K562 (cell line): ENCODE results near the gene NSF. TPM values are rescaled to one million over a fixed set of nuclear protein-coding genes. Genes with fewer than 3 reads are reported as not detected.

Source experiments
- ATAC-seq: fragments of 200-7000 bp; cut with Tn5 transposase; 3 replicates; pipeline ENCODE4 v1.9.1; 2020; ENCODE audit warnings: moderate library complexity
- BruUV-seq: library from RNA; stranded (reverse); fragments of 400-500 nt; replicated peaks from 2 replicates; lab custom pipeline; 2021; lab: Mats Ljungman, UMichigan
- CTCF ChIA-PET: fragments of 300-600 bp; formaldehyde crosslinking; extraction: SDS; loops from one replicate; lab custom pipeline; 2021; ENCODE audit warnings: low intra/inter-chr PET ratio; lab: Yijun Ruan, JAX
- POLR2A ChIA-PET: fragments of 300-600, 350-650 bp; sonication (Branson Sonifier 250); formaldehyde crosslinking; extraction: SDS; loops from one replicate; lab custom pipeline; 2021; ENCODE audit warnings: antibody characterized with exemption, inconsistent platforms; lab: Yijun Ruan, JAX
- DNase-seq, 4 experiments: peaks; one replicate each; pipeline versions ENCODE4 v3.0.0 to v3.0.0-alpha.2; 2011 to 2018; ENCODE audit warnings: low spot score in 3 of 4, mixed read lengths in 3 of 4; ENCODE audit errors: extremely low read depth in 1 of 4
- FAIRE-seq: peaks from 2 replicates; lab custom pipeline; 2011; peaks lifted over from hg19 to GRCh38; lab: Jason Lieb, UNC
- H2AFZ ChIP-seq: 2 replicates; pipeline ENCODE4 v1.6.0; 2011; ENCODE audit warnings: low read depth, low read length, control low read depth, inconsistent platforms
- H3K27ac ChIP-seq: fragments of 200-600 bp; 3 replicates; pipeline ENCODE4 v1.8.0; 2011; ENCODE audit warnings: low read depth, mild to moderate bottlenecking, control low read depth, inconsistent platforms, low read length, moderate library complexity, mixed read lengths; ENCODE audit errors: extremely low read depth
- H3K27me3 ChIP-seq, 2 experiments: fragments of 300-600 bp in 1 of 2; 2 replicates in 1 of 2; 3 replicates in 1 of 2; pipeline versions ENCODE4 v1.6.0 to v1.8.0; 2011; ENCODE audit warnings: inconsistent platforms in 2 of 2, low read length in 2 of 2, mild to moderate bottlenecking in 1 of 2, mixed read lengths in 1 of 2, moderate library complexity in 1 of 2; ENCODE audit not compliant: control insufficient read depth in 2 of 2, insufficient read depth in 2 of 2
- H3K36me3 ChIP-seq: fragments of 300-600 bp; 3 replicates; pipeline ENCODE4 v1.8.0; 2011; ENCODE audit warnings: mild to moderate bottlenecking, low read length, inconsistent platforms; ENCODE audit not compliant: control insufficient read depth, insufficient read depth
- H3K4me1 ChIP-seq, 2 experiments: fragments of 200-600 bp in 1 of 2; replicated peaks in 1 of 2; 2 replicates in 1 of 2; 3 replicates in 1 of 2; pipeline versions ENCODE4 v1.5.1 to v1.8.0; 2011; ENCODE audit warnings: inconsistent platforms in 2 of 2, low read length in 2 of 2, mild to moderate bottlenecking in 1 of 2, mixed read lengths in 1 of 2, moderate library complexity in 1 of 2; ENCODE audit not compliant: control insufficient read depth in 2 of 2, insufficient read depth in 2 of 2
- H3K4me2 ChIP-seq: 2 replicates; pipeline ENCODE4 v1.6.1; 2011; ENCODE audit warnings: low read length, control low read depth, inconsistent platforms, mixed read lengths; ENCODE audit not compliant: insufficient read depth
- H3K4me3 ChIP-seq: fragments of 200-600 bp; sonication (generic), shearing (Covaris generic); 2 replicates; pipeline ENCODE4 v1.5.1; 2016; ENCODE audit warnings: control low read depth, inconsistent platforms
- H3K79me2 ChIP-seq: fragments of 200-600 bp; 3 replicates; pipeline ENCODE4 v1.8.0; 2011; ENCODE audit warnings: low read length, inconsistent platforms; ENCODE audit not compliant: control insufficient read depth, insufficient read depth
- H3K9ac ChIP-seq, 2 experiments: 2 replicates each; pipeline versions ENCODE4 v1.6.0 to v1.6.1; 2011; ENCODE audit warnings: low read depth in 2 of 2, low read length in 2 of 2, control low read depth in 1 of 2, inconsistent platforms in 1 of 2, mild to moderate bottlenecking in 1 of 2, mixed read lengths in 1 of 2; ENCODE audit not compliant: insufficient read depth in 1 of 2
- H3K9me1 ChIP-seq: one replicate; pipeline ENCODE4 v1.6.0; 2011; ENCODE audit warnings: inconsistent platforms, mild to moderate bottlenecking, low read length, moderate library complexity; ENCODE audit not compliant: control insufficient read depth, insufficient read depth
- H3K9me3 ChIP-seq: replicated peaks from 2 replicates; pipeline ENCODE4 v1.5.1; 2011; ENCODE audit warnings: low read depth, low read length, inconsistent platforms; ENCODE audit not compliant: control insufficient read depth, insufficient read depth
- H4K20me1 ChIP-seq: replicated peaks from 2 replicates; pipeline ENCODE4 v1.6.1; 2011; ENCODE audit warnings: low read length, inconsistent platforms, mixed read lengths; ENCODE audit not compliant: control insufficient read depth, insufficient read depth
- ARID1B ChIP-seq: fragments of 450-650 bp; IDR thresholded peaks from 2 replicates; pipeline ENCODE4 v1.6.1; 2016; ENCODE audit warnings: antibody characterized with exemption, mild to moderate bottlenecking, inconsistent platforms
- ATF1 ChIP-seq, 2 experiments: fragments of 450-650 bp in 1 of 2; IDR thresholded peaks; 2 replicates each; pipeline ENCODE4 v1.6.1; 2016; ENCODE audit warnings: missing compliant biosample characterization in 1 of 2, missing genetic modification characterization in 1 of 2
- BDP1 ChIP-seq: IDR thresholded peaks from 3 replicates; pipeline ENCODE4 v1.6.1; 2011; ENCODE audit not compliant: insufficient read length, insufficient read depth
- FOXP4 ChIP-seq: sonication (generic); formaldehyde crosslinking; IDR thresholded peaks from 2 replicates; pipeline ENCODE4 v1.8.0; 2022; ENCODE audit warnings: mild to moderate bottlenecking, missing genetic modification reagents, borderline replicate concordance
- HMG20B ChIP-seq: fragments of 250-450 bp; sonication (Bioruptor Pico); IDR thresholded peaks from 2 replicates; pipeline ENCODE4 v1.5.0; 2021; ENCODE audit warnings: mild to moderate bottlenecking
- IFI16 ChIP-seq: fragments of 250-450 bp; sonication (Bioruptor Pico); IDR thresholded peaks from 2 replicates; pipeline ENCODE4 v2.1.2; 2022; ENCODE audit warnings: mild to moderate bottlenecking, inconsistent platforms
- NFE2L1 ChIP-seq: fragments of 450-650 bp; IDR thresholded peaks from 2 replicates; pipeline ENCODE4 v1.6.1; 2016; ENCODE audit warnings: missing genetic modification characterization, low read depth, mild to moderate bottlenecking, missing compliant biosample characterization, moderate library complexity, borderline replicate concordance
- NR3C1 ChIP-seq: sonication (generic); formaldehyde crosslinking; IDR thresholded peaks from 2 replicates; pipeline ENCODE4 v1.8.1; 2022; ENCODE audit warnings: missing genetic modification reagents
- SMAD1 ChIP-seq: fragments of 150-350 bp; IDR thresholded peaks from 2 replicates; pipeline ENCODE4 v1.6.1; 2014; ENCODE audit warnings: low read length, low read depth; ENCODE audit not compliant: partially characterized antibody
- SRSF9 ChIP-seq: fragments of 200-400 bp; formaldehyde crosslinking; IDR thresholded peaks from 2 replicates; pipeline ENCODE4 v1.6.1; 2017; ENCODE audit warnings: low read depth, low read length, borderline replicate concordance
- XRCC4 ChIP-seq: IDR thresholded peaks from one replicate; pipeline ENCODE4 v1.6.1; 2011; ENCODE audit not compliant: insufficient read depth, insufficient read length; ENCODE audit errors: extremely low read depth
- ZNF263 ChIP-seq: sonication (generic); formaldehyde crosslinking; IDR thresholded peaks from 2 replicates; pipeline ENCODE4 v1.8.0; 2022; ENCODE audit warnings: mild to moderate bottlenecking, missing genetic modification reagents, borderline replicate concordance
- WGBS: fragments of 100-300 bp; shearing (Covaris generic); methylation state at CpG from one replicate; pipeline ENCODE4 v1.1.6; 2016; ENCODE audit warnings: low coverage, mixed read lengths; ENCODE audit not compliant: insufficient coverage; ENCODE audit errors: missing lambda C conversion rate; 5-methylcytosine and 5-hydroxymethylcytosine counted together
- in situ Hi-C: fragments of 300-500 bp; cut with MboI; formaldehyde crosslinking; loops from 4 replicates; pipeline ENCODE4 v1.15.0; 2018; ENCODE audit warnings: inconsistent platforms, mixed read lengths
- intact Hi-C: fragments of 100-400 bp; cut with micrococcal nuclease; formaldehyde crosslinking; loops from 2 replicates; pipeline ENCODE4 v1.14.2; 2022
- polyA plus RNA-seq, 8 experiments: library from polyadenylated mRNA; depleted of rRNA in 4 of 8; stranded (reverse) in 5 of 8; unstranded in 3 of 8; fragments of >200 nt; fragmentation: Nextera tagmentation in 2 of 8; fragmentation: Illumina TruSeq in 1 of 8; extraction: Ambion mirVana in 2 of 8; extraction: Trizol in 1 of 8; gene quantifications; 2 replicates each; pipeline versions ENCODE4 v1.2.1 to v1.2.3, GENCODE V29; 2011 to 2014; ENCODE audit warnings: inconsistent platforms in 1 of 8, missing spikeins in 1 of 8
- total RNA-seq, 7 experiments: library from RNA; depleted of rRNA in 6 of 7; stranded (reverse); fragments of >200 nt in 6 of 7; fragmentation: Illumina TruSeq in 2 of 7; extraction: Trizol in 2 of 7; gene quantifications; 2 replicates each; pipeline versions ENCODE4 v1.2.1 to v1.2.3, GENCODE V29; 2011 to 2021; ENCODE audit warnings: low replicate concordance in 1 of 7

NSF gene
- total and polyA plus RNA-seq, 9 of the 15 experiments (the other 6 are each of a cell fraction or from before 2014, with no cell fraction given): 16.7 to 39.8 (median 36.7) TPM

- WGBS: 84% methylated on average over 20 of the region's 21 CpGs
- H3K27me3 ChIP-seq: no peaks in the 10 kb centered on the region
- no peak overlapping the region for H3K4me3 ChIP-seq
- H3K4me2 ChIP-seq: no peak overlapping the region
- no peak overlapping the region for H3K27ac ChIP-seq
- in situ Hi-C loops (loop anchor here (25.0 kb wide), 1 partner anchor 329 kb away; no protein-coding TSS in a partner anchor), intact Hi-C loops (no loop called here)
- H3K9me1 ChIP-seq: no peaks in the 10 kb centered on the region
- peaks cover 7% of the 10 kb centered on the region; the same call in 2 of the 3 replicates for H3K79me2 ChIP-seq
- BruUV-seq: no TSS peak
- no peaks in the 10 kb centered on the region for H4K20me1 ChIP-seq
- ATAC-seq: no peak
- TF ChIP-seq XRCC4 (no peak), ZNF263 (CRISPR knock-in tag) (peak; percentile 80)
- H3K36me3 ChIP-seq: no peaks in the 10 kb centered on the region; the same call in 2 of the 3 replicates
- CTCF ChIA-PET: no interaction called here
- H3K9ac ChIP-seq: peak overlapping the region in 1 of 2 experiments; percentile 32; a peak in 2 of 4 replicates
- peaks cover 34 to 54% of the 10 kb centered on the region in 2 experiments for H3K4me1 ChIP-seq
- no peak for DNase-seq
- H3K9me3 ChIP-seq: no peaks in the 10 kb centered on the region
- POLR2A ChIA-PET: interaction anchor here (1.0 to 1.2 kb wide), 2 partner anchors 8 kb away, joined by 3 read pairs; no protein-coding TSS in a partner anchor
- H2AFZ ChIP-seq: no peak overlapping the region
- FAIRE-seq: no peak
Observed at GRCh38 chr17:46766493-46767491, 176.3 kb downstream of the NSF start.

GRCh38 chr17:46768540-46768870 is 178.0 kb downstream of the NSF start:
- ChIA-PET CTCF (no interaction called here), POLR2A (no interaction called here)
- H3K4me1 ChIP-seq: peaks cover 39 to 70% of the 10 kb centered on the region in 2 experiments
- intact Hi-C loops: no loop called here
- in situ Hi-C loops: loop anchor here (25.0 kb wide), 1 partner anchor 331 kb away; no protein-coding TSS in a partner anchor
- peaks cover 7% of the 10 kb centered on the region; the same call in 2 of the 3 replicates for H3K79me2 ChIP-seq
- no peak for FAIRE-seq
- ATAC-seq: no peak
- H3K9ac ChIP-seq: 0 out of 4 replicates have a peak overlapping the region, but pooled peaks of 1 of the 2 experiments have one; percentile 18
- no TSS peak for BruUV-seq
- no peaks in the 10 kb centered on the region for H3K9me1 ChIP-seq
- H3K4me2 ChIP-seq: no peak overlapping the region
- no peak overlapping the region for H3K4me3 ChIP-seq
- 93% methylated on average over 12 of the region's 15 CpGs for WGBS
- DNase-seq: no peak
- no peaks in the 10 kb centered on the region for H3K27me3 ChIP-seq
- H3K9me3 ChIP-seq: no peaks in the 10 kb centered on the region
- no peak overlapping the region for H2AFZ ChIP-seq
- no peaks in the 10 kb centered on the region for H4K20me1 ChIP-seq
- no peak overlapping the region for H3K27ac ChIP-seq
- H3K36me3 ChIP-seq: no peaks in the 10 kb centered on the region; the same call in 2 of the 3 replicates
- TF ChIP-seq SRSF9 (no peak), NR3C1 (CRISPR knock-in tag) (no peak), IFI16 (CRISPR knock-in tag) (no peak), FOXP4 (CRISPR knock-in tag) (no peak), ATF1 (CRISPR knock-in tag; IDR thresholded peaks at IDR 0.05) (no peak), ATF1 (tag; IDR thresholded peaks at IDR 0.05) (no peak), BDP1 (no peak), SMAD1 (no peak), HMG20B (CRISPR knock-in tag) (no peak), ARID1B (no peak), NFE2L1 (tag) (no peak)
